GM21360 (cell line): ENCODE data around the gene ERBIN.
"Not testable (repeated sequence)": the region's sequence is repeated elsewhere in the genome, so short reads cannot be mapped to it uniquely, and the experiment has no call there.

Experiments used
- ATAC-seq: cut with Tn5 transposase; IDR thresholded peaks from one replicate; pipeline ENCODE4 v1.9.1; 2021; ENCODE audit warnings: mild to moderate bottlenecking, moderate library complexity; ENCODE audit not compliant: unreplicated experiment

The ERBIN gene

GRCh38 chr5:66002415-66002814 is 76.0 kb downstream of the ERBIN start:
- ATAC-seq = no peak

GRCh38 chr5:66004216-66004615 is 77.8 kb downstream of the ERBIN start:
- ATAC-seq = no peak

- no peak for ATAC-seq
Observed at GRCh38 chr5:66009277-66009676, 82.9 kb downstream of the ERBIN start.

GRCh38 chr5:66010476-66010875 is 84.1 kb downstream of the ERBIN start:
- no peak for ATAC-seq

- ATAC-seq = no peak
Observed at GRCh38 chr5:66012271-66012670, 85.9 kb downstream of the ERBIN start.

GRCh38 chr5:66013397-66013796 is 87.0 kb downstream of the ERBIN start:
- no peak for ATAC-seq

GRCh38 chr5:66013906-66014305 is 87.5 kb downstream of the ERBIN start:
- no peak for ATAC-seq

GRCh38 chr5:66015196-66015960 is 89.0 kb downstream of the ERBIN start:
- no peak for ATAC-seq

GRCh38 chr5:66021585-66021984 is 95.2 kb downstream of the ERBIN start:
- no peak for ATAC-seq

GRCh38 chr5:66039296-66039695 is 112.9 kb downstream of the ERBIN start:
- no peak for ATAC-seq

- no peak for ATAC-seq
Observed at GRCh38 chr5:66039701-66040100, 113.3 kb downstream of the ERBIN start.

GRCh38 chr5:66041627-66042026 is 115.3 kb downstream of the ERBIN start:
- ATAC-seq = no peak

- ATAC-seq = no peak
Observed at GRCh38 chr5:66057239-66057638, 130.9 kb downstream of the ERBIN start.

GRCh38 chr5:66061320-66061719 is 134.9 kb downstream of the ERBIN start:
- ATAC-seq = not testable (repeated sequence)

GRCh38 chr5:66063061-66063460 is 136.7 kb downstream of the ERBIN start:
- not testable (repeated sequence) for ATAC-seq

- ATAC-seq = no peak
Observed at GRCh38 chr5:66066826-66067225, 140.5 kb downstream of the ERBIN start.

- no peak for ATAC-seq
Observed at GRCh38 chr5:66072031-66072430, 145.7 kb downstream of the ERBIN start.

- ATAC-seq = no peak
Observed at GRCh38 chr5:66074901-66075300, 148.5 kb downstream of the ERBIN start.

- no peak for ATAC-seq
Observed at GRCh38 chr5:66080664-66081063, 154.3 kb downstream of the ERBIN start.

- ATAC-seq = no peak
Observed at GRCh38 chr5:66089384-66089783, 163.0 kb downstream of the ERBIN start.

- no peak for ATAC-seq
Observed at GRCh38 chr5:66100851-66101250, 174.5 kb downstream of the ERBIN start.

- ATAC-seq = no peak
Observed at GRCh38 chr5:66113160-66113559, 186.8 kb downstream of the ERBIN start.

- no peak for ATAC-seq
Observed at GRCh38 chr5:66118304-66118703, 191.9 kb downstream of the ERBIN start.
